Endodermal cell (in vitro differentiated cells): ENCODE measurements around the gene CALHM5. TPM values are rescaled to one million over a fixed set of nuclear protein-coding genes. Genes with fewer than 3 reads are reported as not detected.

Experiments
- DNase-seq: peaks from one replicate; pipeline ENCODE4 v3.0.0-alpha.2; 2017
- H3K27ac ChIP-seq: 2 replicates; pipeline ENCODE4 v1.5.1; 2013; ENCODE audit warnings: mild to moderate bottlenecking, low read depth, low read length, moderate library complexity
- H3K27me3 ChIP-seq: 2 replicates; pipeline ENCODE4 v1.6.1; 2013; ENCODE audit warnings: mild to moderate bottlenecking, low read length, moderate library complexity; ENCODE audit not compliant: insufficient read depth, control insufficient read depth, poor library complexity, severe bottlenecking
- H3K36me3 ChIP-seq: 2 replicates; pipeline ENCODE4 v1.7.0; 2013; ENCODE audit warnings: mild to moderate bottlenecking, low read length, moderate library complexity; ENCODE audit not compliant: control insufficient read depth, insufficient read depth
- H3K4me1 ChIP-seq: one replicate; pipeline ENCODE4 v1.7.0; 2013; ENCODE audit warnings: low read length; ENCODE audit not compliant: control insufficient read depth, insufficient read depth
- H3K4me3 ChIP-seq: 2 replicates; pipeline ENCODE4 v1.5.1; 2013; ENCODE audit warnings: mild to moderate bottlenecking, low read length, moderate library complexity
- H3K9ac ChIP-seq: 2 replicates; pipeline ENCODE4 v1.6.1; 2013; ENCODE audit warnings: mild to moderate bottlenecking, low read length, moderate library complexity; ENCODE audit not compliant: poor library complexity, severe bottlenecking; ENCODE audit errors: extremely low read depth
- H3K9me3 ChIP-seq: 2 replicates; pipeline ENCODE4 v1.6.1; 2013; ENCODE audit warnings: mild to moderate bottlenecking, low read length, moderate library complexity; ENCODE audit not compliant: control insufficient read depth
- H3K27ac Mint-ChIP-seq: 2 replicates; pipeline ENCODE4 v1.8.0; 2020; ENCODE audit warnings: mixed read lengths
- H3K27me3 Mint-ChIP-seq: 2 replicates; pipeline ENCODE4 v1.8.0; 2021; ENCODE audit warnings: mild to moderate bottlenecking, mixed read lengths; ENCODE audit not compliant: insufficient read depth
- H3K36me3 Mint-ChIP-seq: 2 replicates; pipeline ENCODE4 v1.8.0; 2020; ENCODE audit warnings: low read depth, mixed read lengths
- H3K4me1 Mint-ChIP-seq: 2 replicates; pipeline ENCODE4 v1.8.0; 2020; ENCODE audit warnings: mixed read lengths
- H3K4me3 Mint-ChIP-seq: 2 replicates; pipeline ENCODE4 v1.8.0; 2020; ENCODE audit warnings: mild to moderate bottlenecking, moderate library complexity, mixed read lengths
- H3K9me3 Mint-ChIP-seq: 2 replicates; pipeline ENCODE4 v1.8.0; 2020; ENCODE audit warnings: mild to moderate bottlenecking, mixed read lengths
- CTCF ChIP-seq: fragments of 200-600 bp; sonication (generic); conservative IDR thresholded peaks from 2 replicates; pipeline ENCODE4 v1.5.0; 2021; ENCODE audit warnings: antibody characterized with exemption, mild to moderate bottlenecking
- WGBS, 2 experiments: methylation state at CpG; one replicate each; pipeline versions ENCODE4 v1.1.5 to v1.1.7; 2013; ENCODE audit warnings: missing lambda C conversion rate in 2 of 2, mixed read lengths in 1 of 2; ENCODE audit not compliant: insufficient coverage in 1 of 2, insufficient read length in 1 of 2; 5-methylcytosine and 5-hydroxymethylcytosine counted together
- total RNA-seq, 2 donors: library from RNA; stranded (reverse); fragmentation: NEBNext Ultra II Directional in 1 of 2; extraction: Animal tissue kit (Norgen Biotek cat#: 25700) in 1 of 2; gene quantifications; 2 replicates in 1 of 2; 3 replicates in 1 of 2; pipeline ENCODE4 v1.2.1, GENCODE V29; 2021

Gene CALHM5
- total RNA-seq, 2 donors from 2014 or later: 0.18 to 0.20 TPM

GRCh38 chr6:116528780-116529179 is 17.3 kb downstream of the CALHM5 start:
- Mint-ChIP-seq H3K36me3 (no peaks in the 10 kb centered on the region), H3K4me3 (no peak overlapping the region), H3K4me1 (peaks cover 35% of the 10 kb centered on the region), H3K9me3 (no peaks in the 10 kb centered on the region), H3K27me3 (peaks cover 38% of the 10 kb centered on the region), H3K27ac (peak overlapping the region; percentile 45)
- H3K4me1 ChIP-seq: peaks cover 8% of the 10 kb centered on the region
- peak overlapping the region; percentile 15 for H3K4me3 ChIP-seq
- no peak for TF ChIP-seq CTCF
- no peaks in the 10 kb centered on the region for H3K9me3 ChIP-seq
- H3K36me3 ChIP-seq: no peaks in the 10 kb centered on the region
- peaks cover 42% of the 10 kb centered on the region for H3K27me3 ChIP-seq
- H3K9ac ChIP-seq: no peak overlapping the region
- DNase-seq: peak; percentile 68
- no peak overlapping the region for H3K27ac ChIP-seq
- 28 to 29% methylated on average over 3 of the region's 3 CpGs for WGBS, 2 experiments

GRCh38 chr6:116529466-116530290 is 18.2 kb downstream of the CALHM5 start:
- H3K4me3 ChIP-seq: no peak overlapping the region
- no peak for TF ChIP-seq CTCF
- 85% methylated on average over 3 of the region's 3 CpGs; no CpG with 5 or more reads in 1 of the 2 experiments for WGBS, 2 experiments
- no peaks in the 10 kb centered on the region for H3K9me3 Mint-ChIP-seq
- peaks cover 38% of the 10 kb centered on the region for H3K27me3 Mint-ChIP-seq
- no peak overlapping the region for H3K27ac Mint-ChIP-seq
- no peaks in the 10 kb centered on the region for H3K36me3 Mint-ChIP-seq
- peaks cover 42% of the 10 kb centered on the region for H3K27me3 ChIP-seq
- H3K9me3 ChIP-seq: no peaks in the 10 kb centered on the region
- peaks cover 3% of the 10 kb centered on the region for H3K4me1 ChIP-seq
- no peak overlapping the region for H3K27ac ChIP-seq
- no peak for DNase-seq
- no peak overlapping the region for H3K9ac ChIP-seq
- peaks cover 37% of the 10 kb centered on the region for H3K4me1 Mint-ChIP-seq
- H3K4me3 Mint-ChIP-seq: no peak overlapping the region
- no peaks in the 10 kb centered on the region for H3K36me3 ChIP-seq

- Histone ChIP-seq H3K27me3 (peaks cover 42% of the 10 kb centered on the region), H3K4me3 (no peak overlapping the region), H3K36me3 (no peaks in the 10 kb centered on the region), H3K9me3 (no peaks in the 10 kb centered on the region), H3K27ac (no peak overlapping the region), H3K9ac (no peak overlapping the region), H3K4me1 (peaks cover 3% of the 10 kb centered on the region)
- peaks cover 38% of the 10 kb centered on the region for H3K27me3 Mint-ChIP-seq
- 63 to 68% methylated on average over 1 to 2 of the region's 2 CpGs for WGBS, 2 experiments
- H3K36me3 Mint-ChIP-seq: no peaks in the 10 kb centered on the region
- no peak overlapping the region for H3K4me3 Mint-ChIP-seq
- H3K9me3 Mint-ChIP-seq: no peaks in the 10 kb centered on the region
- no peak overlapping the region for H3K27ac Mint-ChIP-seq
- H3K4me1 Mint-ChIP-seq: peaks cover 35% of the 10 kb centered on the region
- no peak for DNase-seq
- TF ChIP-seq CTCF: no peak
Observed at GRCh38 chr6:116530436-116530835, 19.0 kb downstream of the CALHM5 start.
